HUES64 (cell line): ENCODE results near the gene MAP3K19.

Source experiments
- H3K27ac ChIP-seq: 2 replicates; pipeline ENCODE4 v1.7.0; 2013; ENCODE audit warnings: low read depth, low read length, inconsistent platforms
- H3K27me3 ChIP-seq: 2 replicates; pipeline ENCODE4 v1.6.1; 2013; ENCODE audit warnings: mild to moderate bottlenecking, low read length; ENCODE audit not compliant: insufficient read depth
- H3K36me3 ChIP-seq: 2 replicates; pipeline ENCODE4 v1.6.1; 2013; ENCODE audit warnings: mild to moderate bottlenecking, low read length; ENCODE audit not compliant: insufficient read depth
- H3K4me1 ChIP-seq: 2 replicates; pipeline ENCODE4 v1.6.1; 2013; ENCODE audit warnings: mild to moderate bottlenecking, low read length, moderate library complexity; ENCODE audit not compliant: insufficient read depth
- H3K4me3 ChIP-seq: 2 replicates; pipeline ENCODE4 v1.5.1; 2013; ENCODE audit warnings: mild to moderate bottlenecking, low read length, moderate library complexity
- H3K9ac ChIP-seq: 2 replicates; pipeline ENCODE4 v1.6.1; 2013; ENCODE audit warnings: mild to moderate bottlenecking, low read depth, low read length
- H3K9me3 ChIP-seq: 2 replicates; pipeline ENCODE4 v1.6.1; 2013; ENCODE audit warnings: low read depth, low read length; ENCODE audit not compliant: insufficient read depth
- WGBS: fragments of 150-250, 120-280 bp; methylation state at CpG from one replicate; pipeline ENCODE4 v1.1.7; 2013; ENCODE audit warnings: missing lambda C conversion rate; 5-methylcytosine and 5-hydroxymethylcytosine counted together

Gene MAP3K19

DNA sequence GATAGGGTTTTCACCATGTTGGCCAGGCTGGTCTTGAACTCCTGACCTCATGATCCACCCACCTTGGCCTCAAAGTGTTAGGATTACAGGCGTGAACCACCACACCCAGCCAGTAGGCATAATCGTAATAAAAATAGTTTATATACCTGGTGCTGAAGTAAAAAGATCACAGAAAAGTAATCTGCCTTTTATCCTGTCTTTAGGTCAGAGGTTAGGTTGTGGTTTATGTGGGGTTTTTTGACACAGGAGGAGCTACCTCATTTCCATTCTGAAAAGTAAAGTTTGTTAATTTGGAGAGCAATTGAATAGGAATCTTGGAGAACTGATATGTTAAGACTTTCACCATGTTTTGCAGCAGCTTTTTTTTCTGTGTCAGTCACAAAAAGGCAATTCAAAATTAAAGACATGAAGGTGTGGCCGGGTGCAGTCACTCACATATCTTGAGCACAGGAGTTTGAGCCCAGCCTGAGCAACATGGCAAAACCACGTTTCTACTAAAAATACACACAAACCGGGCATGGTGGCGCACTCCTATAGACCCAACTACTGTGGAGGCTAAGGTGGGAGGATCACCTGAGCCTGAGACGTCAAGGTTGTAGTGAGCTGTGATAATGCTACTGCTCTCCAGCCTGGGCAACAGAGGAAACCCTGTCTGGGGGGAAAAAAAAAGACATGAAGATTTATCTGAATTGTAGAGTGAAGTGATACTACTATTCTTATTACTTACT lies 97.1 kb downstream of the MAP3K19 start:
- Histone ChIP-seq H3K4me1 (no peaks in the 10 kb centered on the region), H3K9ac (no peak overlapping the region), H3K27ac (no peak overlapping the region), H3K9me3 (no peaks in the 10 kb centered on the region), H3K27me3 (no peaks in the 10 kb centered on the region), H3K36me3 (peaks cover 99% of the 10 kb centered on the region), H3K4me3 (no peak overlapping the region)
- WGBS = 89% methylated on average over 7 of the region's 7 CpGs

DNA sequence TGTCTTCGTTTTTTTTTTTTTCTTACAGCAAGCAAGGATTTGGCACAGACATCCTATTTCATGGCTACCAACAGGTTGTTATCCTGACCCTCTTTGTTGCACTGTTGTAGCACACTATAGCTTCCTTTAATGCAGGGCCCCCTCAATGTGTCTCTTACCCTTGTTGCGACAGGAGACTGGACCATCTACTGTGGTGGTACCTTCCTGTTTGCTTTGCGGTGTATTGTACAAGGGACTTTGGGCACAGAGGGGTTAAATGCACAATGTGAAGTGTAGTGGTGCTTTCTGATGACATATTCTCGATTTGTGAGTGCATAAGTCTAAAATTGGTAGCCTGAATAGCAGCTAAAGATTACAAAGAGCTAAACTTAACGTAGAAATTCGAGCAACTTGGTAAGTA lies 101.2 kb downstream of the MAP3K19 start:
- WGBS = 97% methylated on average over 6 of the region's 6 CpGs
- H3K4me3 ChIP-seq = no peak overlapping the region
- peaks cover 96% of the 10 kb centered on the region for H3K36me3 ChIP-seq

DNA sequence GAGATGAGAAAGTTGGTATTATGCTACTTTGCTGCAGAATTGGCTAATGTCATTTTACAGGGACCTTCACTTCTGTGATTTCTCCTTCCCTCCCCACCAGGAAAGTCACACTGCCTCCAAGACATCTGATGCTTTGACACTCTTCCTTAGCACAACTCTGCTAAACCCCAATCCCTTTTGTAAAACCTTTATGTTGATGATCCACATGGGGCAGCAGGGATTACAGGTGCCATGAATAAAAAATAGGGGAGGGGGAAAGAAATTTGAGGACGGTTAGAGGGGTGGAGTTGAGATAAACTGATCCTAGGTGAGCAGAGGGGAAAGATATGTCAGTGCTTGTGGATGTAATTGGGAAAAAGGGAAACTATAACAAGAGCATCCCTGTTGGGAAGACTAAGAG lies 102.3 kb downstream of the MAP3K19 start:
- no peak overlapping the region for H3K27ac ChIP-seq
- H3K27me3 ChIP-seq = no peaks in the 10 kb centered on the region
- H3K9ac ChIP-seq = no peak overlapping the region
- no peaks in the 10 kb centered on the region for H3K9me3 ChIP-seq
- 52% methylated on average over 1 of the region's 1 CpG for WGBS
- no peak overlapping the region for H3K4me3 ChIP-seq
- peaks cover 16% of the 10 kb centered on the region for H3K4me1 ChIP-seq
- H3K36me3 ChIP-seq = peaks cover 96% of the 10 kb centered on the region

More for the DNA sequence above, 101.2 kb downstream of the MAP3K19 start:
- Histone ChIP-seq H3K9me3 (no peaks in the 10 kb centered on the region), H3K4me1 (peaks cover 16% of the 10 kb centered on the region), H3K9ac (no peak overlapping the region), H3K27ac (no peak overlapping the region), H3K27me3 (no peaks in the 10 kb centered on the region)

GRCh38 chr2:134943540-134943939 lies 103.7 kb downstream of the MAP3K19 start:
- no peak overlapping the region for H3K9ac ChIP-seq
- H3K9me3 ChIP-seq = no peaks in the 10 kb centered on the region
- H3K4me3 ChIP-seq = no peak overlapping the region
- H3K36me3 ChIP-seq = peaks cover 94% of the 10 kb centered on the region
- no peak overlapping the region for H3K27ac ChIP-seq
- no CpG with 5 or more reads among the region's 2 CpGs for WGBS
- H3K4me1 ChIP-seq = peaks cover 16% of the 10 kb centered on the region
- no peaks in the 10 kb centered on the region for H3K27me3 ChIP-seq

DNA sequence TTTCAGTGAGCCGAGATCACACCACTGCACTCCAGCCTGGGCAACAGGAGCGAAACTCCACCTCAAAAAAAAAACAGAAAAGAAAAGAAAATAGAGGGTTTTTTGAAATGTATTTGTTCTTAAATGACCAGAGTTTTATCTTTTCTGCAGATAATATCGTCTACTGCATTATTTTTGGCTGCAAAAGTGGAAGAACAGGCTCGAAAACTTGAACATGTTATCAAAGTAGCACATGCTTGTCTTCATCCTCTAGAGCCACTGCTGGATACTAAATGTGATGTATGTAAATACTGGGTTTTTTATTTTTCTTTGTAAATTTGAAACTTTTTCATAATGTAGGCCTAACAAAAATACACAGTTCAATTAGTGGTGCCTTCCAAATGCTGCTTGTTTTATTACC lies 110.6 kb downstream of the MAP3K19 start:
- Histone ChIP-seq H3K4me3 (no peak overlapping the region), H3K27ac (no peak overlapping the region), H3K36me3 (peaks cover 71% of the 10 kb centered on the region), H3K9me3 (no peaks in the 10 kb centered on the region), H3K27me3 (no peaks in the 10 kb centered on the region), H3K9ac (no peak overlapping the region), H3K4me1 (peaks cover 9% of the 10 kb centered on the region)
- 95% methylated on average over 4 of the region's 4 CpGs for WGBS

GRCh38 chr2:134934641-134935040 lies 112.6 kb downstream of the MAP3K19 start:
- peaks cover 50% of the 10 kb centered on the region for H3K36me3 ChIP-seq
- H3K9ac ChIP-seq = no peak overlapping the region
- H3K4me3 ChIP-seq = no peak overlapping the region
- no peaks in the 10 kb centered on the region for H3K9me3 ChIP-seq
- WGBS = 86% methylated on average over 1 of the region's 1 CpG
- peaks cover 9% of the 10 kb centered on the region for H3K4me1 ChIP-seq
- H3K27ac ChIP-seq = no peak overlapping the region
- no peaks in the 10 kb centered on the region for H3K27me3 ChIP-seq

DNA sequence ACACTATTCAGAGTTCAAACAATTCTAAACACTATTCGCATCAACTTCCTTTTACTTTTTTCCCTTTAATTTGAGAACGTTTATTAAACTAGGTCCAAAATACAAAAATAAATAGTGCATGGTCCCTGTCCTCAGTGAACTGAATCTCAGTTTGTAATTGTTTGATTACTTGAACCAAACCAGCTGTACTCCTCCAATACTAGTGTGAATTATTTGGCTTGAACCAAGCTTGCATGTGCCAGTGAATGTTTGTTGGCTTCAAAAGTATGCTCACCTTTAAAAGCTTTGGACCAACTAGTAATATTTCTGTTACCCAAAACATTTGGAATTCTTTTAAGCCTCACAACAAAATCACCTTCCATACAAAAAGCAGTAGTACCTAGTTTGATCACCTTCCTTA lies 113.1 kb downstream of the MAP3K19 start:
- WGBS = 86% methylated on average over 2 of the region's 2 CpGs
- peaks cover 48% of the 10 kb centered on the region for H3K36me3 ChIP-seq
- no peaks in the 10 kb centered on the region for H3K9me3 ChIP-seq
- H3K4me1 ChIP-seq = peaks cover 9% of the 10 kb centered on the region
- H3K27me3 ChIP-seq = no peaks in the 10 kb centered on the region
- no peak overlapping the region for H3K4me3 ChIP-seq
- H3K27ac ChIP-seq = no peak overlapping the region
- no peak overlapping the region for H3K9ac ChIP-seq

DNA sequence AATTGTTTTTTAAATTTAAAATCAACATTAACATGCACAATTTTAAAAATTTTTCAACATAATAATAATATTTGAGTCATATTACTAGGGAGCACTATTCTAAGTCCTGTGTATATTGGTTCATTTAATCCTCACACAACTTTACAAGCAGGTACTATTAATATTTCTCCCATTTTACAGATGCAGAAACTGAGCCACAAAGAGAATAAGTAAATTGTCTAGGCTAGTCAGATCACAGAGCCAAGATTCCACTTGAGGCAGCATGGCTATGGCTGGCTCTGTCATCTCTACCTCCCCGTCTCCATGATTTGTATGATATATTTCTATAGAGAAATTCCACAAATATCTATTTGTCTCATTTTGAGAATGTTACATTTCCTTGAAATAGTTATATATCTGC lies 113.5 kb downstream of the MAP3K19 start:
- no CpG with 5 or more reads among the region's 1 CpG for WGBS
- Histone ChIP-seq H3K4me1 (peaks cover 9% of the 10 kb centered on the region), H3K4me3 (no peak overlapping the region), H3K9ac (no peak overlapping the region), H3K27me3 (no peaks in the 10 kb centered on the region), H3K27ac (no peak overlapping the region), H3K9me3 (no peaks in the 10 kb centered on the region), H3K36me3 (peaks cover 48% of the 10 kb centered on the region)

DNA sequence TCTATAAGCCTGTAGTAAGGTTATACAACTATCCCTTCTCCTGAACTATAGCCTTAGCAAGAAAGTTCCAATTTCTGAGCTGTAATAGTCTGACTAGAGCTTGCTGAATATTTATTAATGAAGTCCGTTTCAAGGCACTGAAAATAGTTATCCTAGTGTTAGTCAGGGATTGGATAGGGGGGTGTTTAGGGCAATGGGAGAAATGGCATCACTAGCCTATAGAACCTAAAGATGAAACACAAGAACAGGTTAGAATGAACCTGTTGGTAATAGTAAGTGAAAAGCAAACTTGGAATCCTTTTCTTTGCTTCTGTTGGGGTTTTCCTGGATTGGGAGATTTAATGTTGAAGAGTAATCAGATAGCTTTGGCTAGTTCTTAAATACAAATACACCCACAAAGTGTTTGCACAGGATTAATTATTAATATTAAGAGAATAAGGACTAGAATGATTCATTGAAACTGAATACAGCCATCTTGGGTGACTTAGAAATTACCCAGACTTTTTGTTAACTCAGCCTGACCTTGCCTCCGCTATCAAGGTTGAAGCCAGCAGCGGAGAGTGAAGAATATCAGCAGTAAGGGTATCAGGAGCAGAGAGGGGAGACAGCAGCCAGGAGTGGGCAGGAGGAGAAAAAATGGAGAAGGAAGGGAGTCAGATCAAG lies 114.3 kb downstream of the MAP3K19 start:
- no peaks in the 10 kb centered on the region for H3K27me3 ChIP-seq
- H3K9ac ChIP-seq = no peak overlapping the region
- 87% methylated on average over 3 of the region's 3 CpGs for WGBS
- peaks cover 41% of the 10 kb centered on the region for H3K36me3 ChIP-seq
- H3K9me3 ChIP-seq = no peaks in the 10 kb centered on the region
- H3K4me3 ChIP-seq = no peak overlapping the region
- H3K4me1 ChIP-seq = peaks cover 9% of the 10 kb centered on the region
- peak overlapping the region; percentile 22 for H3K27ac ChIP-seq

- H3K27ac ChIP-seq = no peak overlapping the region
- no peak overlapping the region for H3K9ac ChIP-seq
- H3K4me3 ChIP-seq = no peak overlapping the region
- peaks cover 17% of the 10 kb centered on the region for H3K4me1 ChIP-seq
- no peaks in the 10 kb centered on the region for H3K27me3 ChIP-seq
- WGBS = 80% methylated on average over 1 of the region's 3 CpGs
- H3K9me3 ChIP-seq = no peaks in the 10 kb centered on the region
- peaks cover 37% of the 10 kb centered on the region for H3K36me3 ChIP-seq
Observed at GRCh38 chr2:134927195-134927594, 120.1 kb downstream of the MAP3K19 start.

GRCh38 chr2:134926231-134926931 lies 120.9 kb downstream of the MAP3K19 start:
- 89% methylated on average over 3 of the region's 3 CpGs for WGBS
- no peak overlapping the region for H3K4me3 ChIP-seq
- peaks cover 17% of the 10 kb centered on the region for H3K4me1 ChIP-seq
- H3K9me3 ChIP-seq = no peaks in the 10 kb centered on the region
- no peak overlapping the region for H3K9ac ChIP-seq
- peaks cover 38% of the 10 kb centered on the region for H3K36me3 ChIP-seq
- H3K27me3 ChIP-seq = no peaks in the 10 kb centered on the region
- no peak overlapping the region for H3K27ac ChIP-seq
